SW480 (cell line): Measurements from ENCODE around the gene MACROH2A2.
"Not testable (repeated sequence)": the region's sequence is repeated elsewhere in the genome, so short reads cannot be mapped to it uniquely, and the experiment has no call there.

ENCODE experiments used
- DNase-seq: peaks from one replicate; pipeline ENCODE4 v3.0.0-alpha.2; 2016; ENCODE audit warnings: low spot score

MACROH2A2 gene

GRCh38 chr10:70158113-70158512, 105.5 kb downstream of the MACROH2A2 start:
- no peak for DNase-seq

DNA sequence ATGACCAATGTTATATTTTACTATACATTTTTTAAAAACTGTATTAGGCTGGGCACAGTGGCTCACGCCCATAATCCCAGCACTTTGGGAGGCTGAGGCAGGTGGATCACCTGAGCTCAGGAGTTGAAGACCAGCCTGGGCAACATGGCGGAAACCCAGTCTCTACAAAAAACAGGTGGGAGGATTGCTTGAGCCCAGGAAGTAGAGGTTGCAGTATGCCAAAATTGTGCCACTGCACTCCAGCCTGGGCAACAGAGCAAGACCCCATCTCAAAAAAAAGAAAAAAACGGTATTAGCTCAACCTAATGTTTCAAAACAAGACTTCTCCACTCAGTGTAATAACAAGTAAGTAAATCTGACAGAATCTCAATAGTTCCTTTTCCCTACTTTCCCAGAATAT, 106.7 kb downstream of the MACROH2A2 start:
- DNase-seq: not testable (repeated sequence)

DNA sequence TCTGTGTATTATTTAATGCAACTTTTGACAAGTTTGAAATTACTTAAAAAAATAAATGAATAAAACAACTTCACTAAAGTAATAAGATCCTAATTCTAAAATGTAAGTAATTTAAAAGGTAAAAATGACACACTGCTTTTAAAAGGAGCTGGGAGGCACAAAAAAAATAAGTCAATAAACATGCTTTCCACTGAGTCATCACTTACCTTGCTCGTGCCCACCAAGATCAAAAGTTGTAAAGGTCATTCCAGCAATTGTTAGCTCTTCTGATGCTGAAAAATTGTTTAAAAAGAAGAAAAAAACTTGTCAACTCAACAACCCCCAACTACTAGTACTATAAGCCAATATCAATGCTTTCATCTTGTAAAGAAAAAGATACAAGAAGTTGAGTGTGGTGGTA, 108.2 kb downstream of the MACROH2A2 start:
- DNase-seq: no peak
